H7 (cell line): Measurements from ENCODE around the gene SLC2A4RG. TPM values are rescaled to one million over a fixed set of nuclear protein-coding genes. Genes with fewer than 3 reads are reported as not detected.

Experiments
- DNase-seq: peaks from one replicate; pipeline ENCODE4 v3.0.0; 2012
- H3K27me3 ChIP-seq: 2 replicates; pipeline ENCODE4 v1.6.0; 2011; ENCODE audit warnings: mild to moderate bottlenecking, low read length; ENCODE audit not compliant: control insufficient read depth, insufficient read depth
- H3K36me3 ChIP-seq: replicated peaks from 2 replicates; pipeline ENCODE4 v1.5.1; 2011; ENCODE audit warnings: low read length; ENCODE audit not compliant: control insufficient read depth, insufficient read depth
- H3K4me3 ChIP-seq: 2 replicates; pipeline ENCODE4 v1.5.1; 2011; ENCODE audit warnings: low read depth, mild to moderate bottlenecking, control low read depth, low read length, moderate library complexity; ENCODE audit not compliant: insufficient read depth
- total RNA-seq: library from RNA; depleted of rRNA; stranded (reverse); fragments of >200 nt; shearing (Covaris generic); gene quantifications from 2 replicates; pipeline ENCODE4 v1.2.3, GENCODE V29; 2014

The SLC2A4RG gene
- total RNA-seq, 1 experiment from 2014 or later, result 62.2 TPM

DNA sequence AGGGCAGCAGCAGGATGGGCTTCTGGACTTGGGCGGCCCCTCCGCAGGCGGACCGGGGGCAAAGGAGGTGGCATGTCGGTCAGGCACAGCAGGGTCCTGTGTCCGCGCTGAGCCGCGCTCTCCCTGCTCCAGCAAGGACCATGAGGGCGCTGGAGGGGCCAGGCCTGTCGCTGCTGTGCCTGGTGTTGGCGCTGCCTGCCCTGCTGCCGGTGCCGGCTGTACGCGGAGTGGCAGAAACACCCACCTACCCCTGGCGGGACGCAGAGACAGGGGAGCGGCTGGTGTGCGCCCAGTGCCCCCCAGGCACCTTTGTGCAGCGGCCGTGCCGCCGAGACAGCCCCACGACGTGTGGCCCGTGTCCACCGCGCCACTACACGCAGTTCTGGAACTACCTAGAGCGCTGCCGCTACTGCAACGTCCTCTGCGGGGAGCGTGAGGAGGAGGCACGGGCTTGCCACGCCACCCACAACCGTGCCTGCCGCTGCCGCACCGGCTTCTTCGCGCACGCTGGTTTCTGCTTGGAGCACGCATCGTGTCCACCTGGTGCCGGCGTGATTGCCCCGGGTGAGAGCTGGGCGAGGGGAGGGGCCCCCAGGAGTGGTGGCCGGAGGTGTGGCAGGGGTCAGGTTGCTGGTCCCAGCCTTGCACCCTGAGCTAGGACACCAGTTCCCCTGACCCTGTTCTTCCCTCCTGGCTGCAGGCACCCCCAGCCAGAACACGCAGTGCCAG is 42.8 kb upstream of the SLC2A4RG start, which contains the start of gene TNFRSF6B:
Gene TNFRSF6B, plus strand, starts transcription at position 25 of the 729 bp plus-strand sequence. Its CDS starts 116 bp downstream, at position 141.
- DNase-seq, result peak; percentile 85

DNA sequence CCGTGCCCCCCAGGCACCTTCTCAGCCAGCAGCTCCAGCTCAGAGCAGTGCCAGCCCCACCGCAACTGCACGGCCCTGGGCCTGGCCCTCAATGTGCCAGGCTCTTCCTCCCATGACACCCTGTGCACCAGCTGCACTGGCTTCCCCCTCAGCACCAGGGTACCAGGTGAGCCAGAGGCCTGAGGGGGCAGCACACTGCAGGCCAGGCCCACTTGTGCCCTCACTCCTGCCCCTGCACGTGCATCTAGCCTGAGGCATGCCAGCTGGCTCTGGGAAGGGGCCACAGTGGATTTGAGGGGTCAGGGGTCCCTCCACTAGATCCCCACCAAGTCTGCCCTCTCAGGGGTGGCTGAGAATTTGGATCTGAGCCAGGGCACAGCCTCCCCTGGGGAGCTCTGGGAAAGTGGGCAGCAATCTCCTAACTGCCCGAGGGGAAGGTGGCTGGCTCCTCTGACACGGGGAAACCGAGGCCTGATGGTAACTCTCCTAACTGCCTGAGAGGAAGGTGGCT is 42.2 kb upstream of the SLC2A4RG start:
- peak; percentile 79 for DNase-seq
- Histone ChIP-seq H3K4me3 (no peak overlapping the region), H3K36me3 (peaks cover 1% of the 10 kb centered on the region; the same call in 1 of the 2 replicates), H3K27me3 (no peaks in the 10 kb centered on the region; the same call in 1 of the 2 replicates)

More for the DNA sequence above, 42.8 kb upstream of the SLC2A4RG start, which contains the start of gene TNFRSF6B:
- Histone ChIP-seq H3K27me3 (no peaks in the 10 kb centered on the region; the same call in 1 of the 2 replicates), H3K36me3 (peaks cover 1% of the 10 kb centered on the region; the same call in 1 of the 2 replicates), H3K4me3 (peak within 1 kb of the TSS; percentile 37)

DNA sequence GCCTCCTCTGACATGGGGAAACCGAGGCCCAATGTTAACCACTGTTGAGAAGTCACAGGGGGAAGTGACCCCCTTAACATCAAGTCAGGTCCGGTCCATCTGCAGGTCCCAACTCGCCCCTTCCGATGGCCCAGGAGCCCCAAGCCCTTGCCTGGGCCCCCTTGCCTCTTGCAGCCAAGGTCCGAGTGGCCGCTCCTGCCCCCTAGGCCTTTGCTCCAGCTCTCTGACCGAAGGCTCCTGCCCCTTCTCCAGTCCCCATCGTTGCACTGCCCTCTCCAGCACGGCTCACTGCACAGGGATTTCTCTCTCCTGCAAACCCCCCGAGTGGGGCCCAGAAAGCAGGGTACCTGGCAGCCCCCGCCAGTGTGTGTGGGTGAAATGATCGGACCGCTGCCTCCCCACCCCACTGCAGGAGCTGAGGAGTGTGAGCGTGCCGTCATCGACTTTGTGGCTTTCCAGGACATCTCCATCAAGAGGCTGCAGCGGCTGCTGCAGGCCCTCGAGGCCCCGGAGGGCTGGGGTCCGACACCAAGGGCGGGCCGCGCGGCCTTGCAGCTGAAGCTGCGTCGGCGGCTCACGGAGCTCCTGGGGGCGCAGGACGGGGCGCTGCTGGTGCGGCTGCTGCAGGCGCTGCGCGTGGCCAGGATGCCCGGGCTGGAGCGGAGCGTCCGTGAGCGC is 41.6 kb upstream of the SLC2A4RG start:
- H3K27me3 ChIP-seq, result no peaks in the 10 kb centered on the region; the same call in 1 of the 2 replicates
- H3K36me3 ChIP-seq, result peaks cover 1% of the 10 kb centered on the region; the same call in 1 of the 2 replicates
- no peak overlapping the region for H3K4me3 ChIP-seq
- DNase-seq, result peak; percentile 77

DNA sequence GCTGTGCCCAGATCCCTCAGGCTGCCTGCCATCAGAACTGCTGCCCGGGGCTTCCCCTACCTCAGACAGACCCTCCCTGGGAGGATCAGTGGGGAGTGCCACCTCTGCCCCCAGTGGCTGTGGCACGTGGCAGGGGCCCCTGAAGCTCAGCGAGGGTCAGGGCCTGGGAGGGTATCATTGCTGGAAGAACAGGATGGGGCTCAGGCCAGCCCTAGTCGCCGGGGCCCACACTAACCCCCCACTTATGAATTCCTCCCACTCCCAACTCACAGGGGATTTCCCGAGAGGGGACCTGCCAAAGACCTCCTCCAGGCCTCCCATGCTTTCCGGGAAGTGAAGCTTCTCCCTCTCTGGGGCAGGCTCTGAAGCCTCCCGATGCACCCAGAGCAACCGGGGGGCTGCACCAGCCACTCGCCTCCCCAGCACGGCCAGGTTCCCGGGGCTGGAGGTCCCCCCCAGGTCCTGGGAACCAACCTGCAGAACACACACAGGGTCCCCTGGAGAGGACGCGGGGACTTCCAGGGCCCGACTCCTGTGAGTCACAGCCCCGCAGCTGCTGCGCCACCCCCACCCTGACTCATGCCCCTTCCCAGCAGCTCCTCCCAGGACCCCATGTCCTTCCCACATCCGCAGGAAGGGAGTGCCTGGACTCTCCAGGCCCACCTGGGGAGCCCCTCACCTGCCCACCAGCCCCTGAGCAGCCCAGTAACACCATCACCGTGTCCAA is 40.7 kb upstream of the SLC2A4RG start:
- H3K4me3 ChIP-seq, result no peak overlapping the region
- H3K36me3 ChIP-seq, result peaks cover under 1% of the 10 kb centered on the region; the same call in 1 of the 2 replicates
- DNase-seq, result peak; percentile 78
- H3K27me3 ChIP-seq, result no peaks in the 10 kb centered on the region; the same call in 1 of the 2 replicates

DNA sequence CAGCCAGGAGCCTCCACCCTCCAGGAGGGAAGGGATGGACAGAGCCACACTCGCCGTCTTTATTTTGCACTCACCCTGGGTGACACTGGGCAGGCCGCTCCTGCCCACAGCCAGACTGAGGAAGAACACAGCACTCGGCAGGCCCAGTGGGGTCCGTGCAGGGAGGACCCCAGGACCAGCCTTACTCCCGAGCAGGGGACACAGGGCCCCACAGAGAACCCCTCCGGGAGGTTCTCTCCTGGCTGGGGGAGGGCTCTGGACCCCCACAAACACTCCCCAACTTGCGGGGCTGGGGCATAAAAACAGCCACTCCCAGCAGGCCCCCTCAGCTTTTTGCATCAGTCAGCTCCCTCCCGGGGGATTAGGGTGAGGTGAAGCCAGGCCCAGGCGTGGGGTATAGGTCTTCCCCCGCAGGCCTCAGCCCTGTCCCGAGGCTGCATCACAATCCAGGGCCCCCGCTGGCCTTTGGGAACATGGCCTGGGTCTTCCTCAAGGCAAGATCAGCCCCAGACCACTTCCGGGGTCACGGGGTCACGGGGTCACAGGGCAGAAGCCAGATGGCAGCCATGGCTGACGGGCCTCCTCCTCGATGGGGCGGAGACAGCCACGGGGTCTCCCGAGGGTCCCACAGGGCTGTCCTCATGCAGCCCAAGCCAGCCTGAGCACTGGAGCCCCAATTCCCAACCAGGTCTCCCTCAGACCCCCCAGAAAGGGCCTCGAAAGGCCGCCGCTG is 39.9 kb upstream of the SLC2A4RG start:
- Histone ChIP-seq H3K4me3 (no peak overlapping the region), H3K36me3 (peaks cover 3% of the 10 kb centered on the region)
- no peak for DNase-seq

DNA sequence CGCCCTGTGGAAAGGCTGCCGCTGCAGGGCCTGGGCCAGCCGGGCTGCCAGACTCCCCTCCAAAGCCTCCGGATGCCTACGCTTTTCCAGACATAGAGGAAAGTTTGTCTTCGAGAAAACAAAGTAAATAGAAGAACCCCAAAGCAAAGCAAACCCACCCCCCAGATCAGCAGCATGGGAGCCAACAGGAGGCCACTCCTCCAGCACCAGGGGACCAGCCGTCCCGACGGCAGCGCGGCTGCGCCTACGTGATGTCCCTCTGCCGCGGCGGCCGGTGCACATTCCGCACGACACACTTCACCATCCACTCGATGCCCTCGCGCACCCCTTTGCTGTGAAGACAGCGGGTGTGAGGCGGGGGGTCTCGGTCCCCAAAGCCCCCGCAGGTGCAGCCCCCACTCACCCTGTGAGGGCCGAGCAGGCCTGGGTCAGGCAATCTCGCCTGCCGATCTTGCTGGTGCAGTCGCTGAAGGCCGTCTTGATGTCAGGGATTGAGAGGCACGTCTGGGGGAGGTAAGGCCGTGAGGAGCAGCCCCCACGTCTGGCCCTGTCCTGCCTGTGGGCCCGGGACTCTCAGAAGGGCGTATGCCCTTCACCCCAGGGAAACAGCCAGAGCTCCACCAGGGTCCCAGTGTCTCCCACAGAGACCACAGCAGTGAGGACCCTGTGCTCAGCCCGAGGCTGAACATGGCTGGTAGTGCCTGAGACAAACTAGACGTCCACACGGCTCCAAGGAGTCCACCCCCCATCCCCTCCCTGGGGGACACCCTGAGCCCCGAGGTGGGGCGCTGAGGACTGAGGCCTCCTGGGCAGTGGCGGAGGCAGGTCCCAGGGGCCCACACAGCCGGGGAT is 39.2 kb upstream of the SLC2A4RG start:
- DNase-seq, result peak; percentile 67
- Histone ChIP-seq H3K27me3 (no peaks in the 10 kb centered on the region; the same call in 1 of the 2 replicates), H3K4me3 (no peak overlapping the region), H3K36me3 (peaks cover 9% of the 10 kb centered on the region)

More for the DNA sequence above, 39.9 kb upstream of the SLC2A4RG start:
- H3K27me3 ChIP-seq, result no peaks in the 10 kb centered on the region; the same call in 1 of the 2 replicates

DNA sequence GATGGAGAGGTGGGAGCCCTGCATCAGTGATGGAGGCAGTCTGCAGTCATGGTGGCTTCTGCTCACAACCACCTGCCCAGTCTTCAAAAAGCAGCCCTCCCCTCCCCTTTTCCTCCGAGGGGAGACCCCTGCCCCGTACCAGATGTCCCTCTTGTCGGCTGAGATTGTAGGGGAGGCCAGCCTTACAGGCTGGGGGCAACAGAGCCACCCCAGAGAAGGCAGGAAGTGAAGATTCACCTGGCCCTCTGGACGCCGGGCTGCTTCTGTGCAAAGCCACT is 38.6 kb upstream of the SLC2A4RG start:
- peaks cover 11% of the 10 kb centered on the region for H3K36me3 ChIP-seq
- DNase-seq, result no peak
- no peaks in the 10 kb centered on the region; the same call in 1 of the 2 replicates for H3K27me3 ChIP-seq
- no peak overlapping the region for H3K4me3 ChIP-seq

DNA sequence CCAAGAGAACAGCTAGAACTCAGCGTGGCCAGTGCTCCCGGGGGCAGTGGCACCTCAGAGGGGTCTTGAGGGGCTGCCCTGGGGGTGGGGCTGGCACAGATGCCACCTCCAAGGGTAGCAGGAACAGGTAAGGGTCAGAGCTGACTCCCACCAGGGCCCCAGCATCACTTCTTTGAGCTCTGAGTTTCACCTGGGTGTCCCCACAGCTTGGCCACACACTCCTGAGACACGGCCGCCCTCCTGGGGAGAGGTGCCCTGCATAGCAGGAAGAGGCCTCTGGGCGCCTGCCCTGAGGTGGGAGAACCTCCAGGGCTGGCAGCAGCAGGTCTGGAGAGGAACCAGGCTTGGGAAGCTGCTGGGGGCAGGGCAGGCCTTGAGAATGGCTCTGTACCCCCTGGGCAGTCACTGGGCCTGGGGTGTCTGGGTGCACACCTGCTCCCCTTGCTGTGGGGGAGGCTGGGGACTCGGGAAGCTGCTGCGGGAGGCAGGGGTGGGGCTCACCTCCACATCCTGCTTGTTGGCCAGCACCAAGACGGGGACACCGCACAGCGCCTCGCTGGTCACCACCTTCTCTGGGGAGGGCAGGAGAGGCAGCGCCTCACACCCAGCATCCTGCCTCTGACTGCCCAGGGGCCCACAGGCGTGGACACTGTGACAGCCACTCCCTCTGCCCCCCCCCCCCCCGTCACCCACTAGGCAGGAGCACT is 38.1 kb upstream of the SLC2A4RG start:
- Histone ChIP-seq H3K36me3 (peaks cover 16% of the 10 kb centered on the region), H3K27me3 (no peaks in the 10 kb centered on the region; the same call in 1 of the 2 replicates)
- DNase-seq, result peak; percentile 51

DNA sequence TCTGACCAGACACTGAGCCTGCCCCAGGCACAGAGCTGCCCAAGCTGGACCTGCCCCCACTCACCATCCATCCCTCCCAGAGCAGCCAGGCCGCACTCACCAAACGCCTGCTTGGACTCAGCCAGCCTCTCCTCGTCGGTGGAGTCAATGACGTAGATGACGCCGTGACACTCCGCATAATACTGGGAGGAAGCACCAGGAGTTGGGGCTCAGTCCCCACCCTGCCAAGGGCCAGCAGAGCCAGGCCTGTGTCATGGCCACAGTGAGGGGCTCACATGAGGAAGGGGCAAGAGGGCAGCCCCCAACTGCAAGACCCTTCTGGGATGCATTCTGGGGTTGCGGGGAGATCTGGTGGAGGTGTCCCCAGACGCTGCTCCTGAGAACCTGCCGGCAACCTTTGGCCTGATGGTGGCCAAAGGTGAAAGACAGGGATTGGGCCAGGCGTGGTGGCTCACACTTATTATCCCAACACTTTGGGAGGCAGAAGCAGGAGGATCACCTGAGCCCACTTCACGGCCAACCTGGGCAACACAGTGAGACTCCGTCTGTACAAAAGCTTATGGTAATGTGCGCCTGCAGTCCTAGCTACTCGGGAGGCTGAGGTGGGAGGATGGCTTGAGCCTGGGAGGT is 37.4 kb upstream of the SLC2A4RG start:
- DNase-seq, result no peak
- Histone ChIP-seq H3K27me3 (no peaks in the 10 kb centered on the region; the same call in 1 of the 2 replicates), H3K4me3 (no peak overlapping the region), H3K36me3 (peaks cover 16% of the 10 kb centered on the region)

More for the DNA sequence above, 38.1 kb upstream of the SLC2A4RG start:
- H3K4me3 ChIP-seq, result no peak overlapping the region

DNA sequence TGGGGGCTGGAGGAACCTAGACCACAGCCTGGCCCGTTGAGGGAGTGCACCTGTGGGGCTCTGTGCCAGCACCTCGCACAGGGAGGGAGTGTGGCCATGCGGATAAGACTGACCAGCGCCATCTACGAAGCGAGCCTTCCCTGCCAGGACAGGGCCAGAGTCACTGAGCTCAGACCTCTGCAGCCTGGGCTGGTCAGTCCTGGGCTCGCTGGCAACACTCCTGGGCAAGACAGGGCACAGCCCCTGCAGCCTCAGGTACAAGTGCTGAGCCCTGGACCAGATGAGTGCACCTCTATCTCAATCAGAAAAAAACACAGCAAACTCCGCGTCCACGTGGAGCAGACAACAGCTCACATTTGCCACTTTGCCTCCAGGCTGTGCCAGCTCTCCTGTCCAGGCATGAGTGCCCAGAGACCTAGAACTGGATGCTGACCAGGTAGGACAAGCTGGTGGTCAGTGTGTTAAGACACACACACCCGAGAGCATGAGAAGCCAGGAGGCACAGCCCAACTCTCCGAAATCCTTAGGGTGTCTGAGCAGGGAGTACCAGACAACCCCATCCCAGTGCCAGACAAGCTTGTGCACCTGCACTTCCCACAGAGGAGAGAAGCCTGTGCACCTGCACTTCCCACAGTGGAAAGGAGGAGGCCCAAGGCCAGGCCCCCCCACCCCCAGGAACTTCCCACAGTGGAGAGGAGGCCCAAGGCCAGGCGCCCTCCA is 36.7 kb upstream of the SLC2A4RG start:
- peaks cover 16% of the 10 kb centered on the region for H3K36me3 ChIP-seq
- peak; percentile 31 for DNase-seq
- H3K27me3 ChIP-seq, result no peaks in the 10 kb centered on the region
- H3K4me3 ChIP-seq, result no peak overlapping the region

DNA sequence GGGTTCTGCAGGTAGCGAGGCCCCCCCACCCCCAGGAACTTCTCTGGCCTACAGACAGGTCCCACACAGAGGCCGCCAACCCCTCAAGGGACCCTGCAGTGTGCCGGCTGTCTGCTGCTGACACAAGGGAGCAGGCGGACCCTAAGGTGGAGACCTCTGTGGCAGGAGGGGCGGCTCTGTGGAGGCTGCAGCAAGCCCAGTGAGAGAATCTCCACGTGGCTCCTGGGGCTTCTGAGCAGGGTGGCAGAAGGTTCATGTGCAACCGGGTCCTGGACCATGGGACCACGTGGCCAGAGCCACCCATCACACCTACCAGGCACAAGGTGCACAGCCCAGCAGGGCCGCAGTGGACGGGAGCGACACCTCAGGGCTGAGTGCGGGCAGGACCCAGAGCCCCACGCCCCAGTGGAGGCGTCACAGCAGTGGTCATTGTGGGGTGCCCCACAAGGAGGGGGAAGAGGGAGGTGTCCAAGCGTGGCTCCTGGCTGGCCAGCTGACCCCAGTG is 36.1 kb upstream of the SLC2A4RG start:
- DNase-seq, result peak; percentile 42
- H3K36me3 ChIP-seq, result peaks cover 16% of the 10 kb centered on the region
- no peaks in the 10 kb centered on the region for H3K27me3 ChIP-seq
- no peak overlapping the region for H3K4me3 ChIP-seq
